Smooth muscle cell (in vitro differentiated cells): Measurements from ENCODE around the gene MYBBP1A. TPM values are rescaled to one million over a fixed set of nuclear protein-coding genes. Genes with fewer than 3 reads are reported as not detected.
"Not testable (repeated sequence)": the region's sequence is repeated elsewhere in the genome, so short reads cannot be mapped to it uniquely, and the experiment has no call there.

Experiments used
- DNase-seq: peaks from one replicate; lab custom pipeline; 2025; ENCODE audit not compliant: unreplicated experiment; lab: John Stamatoyannopoulos, UW
- H2AFZ ChIP-seq: fragments of 200-600 bp; sonication (generic); 2 replicates; pipeline ENCODE4 v1.6.0; 2016; ENCODE audit warnings: antibody characterized with exemption, low read depth, mild to moderate bottlenecking
- H3F3A ChIP-seq: fragments of 200-600 bp; sonication (generic); 2 replicates; pipeline ENCODE4 v1.6.0; 2017; ENCODE audit warnings: antibody characterized with exemption, low read depth
- H3K27ac ChIP-seq: fragments of 200-600 bp; sonication (generic); 2 replicates; pipeline ENCODE4 v1.5.1; 2016; ENCODE audit warnings: low read depth, mild to moderate bottlenecking
- H3K27me3 ChIP-seq: fragments of 200-600 bp; sonication (generic); 2 replicates; pipeline ENCODE4 v1.6.1; 2016; ENCODE audit warnings: low read depth, mild to moderate bottlenecking
- H3K36me3 ChIP-seq: fragments of 200-600 bp; sonication (generic); 2 replicates; pipeline ENCODE4 v1.5.1; 2016; ENCODE audit warnings: low read depth
- H3K4me1 ChIP-seq: fragments of 200-600 bp; sonication (generic); 2 replicates; pipeline ENCODE4 v1.5.1; 2016; ENCODE audit warnings: low read depth
- H3K4me2 ChIP-seq: fragments of 200-600 bp; sonication (generic); 2 replicates; pipeline ENCODE4 v1.6.0; 2016; ENCODE audit warnings: mild to moderate bottlenecking
- H3K4me3 ChIP-seq: fragments of 200-600 bp; sonication (generic); 2 replicates; pipeline ENCODE4 v1.5.1; 2016; ENCODE audit warnings: mild to moderate bottlenecking
- H3K79me2 ChIP-seq: fragments of 200-600 bp; sonication (generic); 2 replicates; pipeline ENCODE4 v1.6.0; 2016; ENCODE audit warnings: low read depth, mild to moderate bottlenecking
- H3K9ac ChIP-seq: fragments of 200-600 bp; sonication (generic); 2 replicates; pipeline ENCODE4 v1.6.0; 2016; ENCODE audit warnings: low read depth
- H3K9me3 ChIP-seq: fragments of 200-600 bp; sonication (generic); replicated peaks from 2 replicates; pipeline ENCODE4 v1.5.1; 2016; ENCODE audit warnings: low read depth
- H4K20me1 ChIP-seq: fragments of 200-600 bp; sonication (generic); 2 replicates; pipeline ENCODE4 v1.6.0; 2016; ENCODE audit warnings: low read depth
- WGBS: methylation state at CpG from one replicate; pipeline ENCODE4 v1.1.7; 2016; ENCODE audit warnings: low lambda C conversion rate; 5-methylcytosine and 5-hydroxymethylcytosine counted together
- polyA plus RNA-seq: library from polyadenylated mRNA; unstranded; fragments of >200 nt; fragmentation: Nextera tagmentation; extraction: Ambion mirVana; gene quantifications from 2 replicates; pipeline ENCODE4 v1.2.1, GENCODE V29; 2016
- total RNA-seq: library from RNA; depleted of rRNA; stranded (reverse); fragments of >200 nt; gene quantifications from 2 replicates; pipeline ENCODE4 v1.2.3, GENCODE V29; 2014
- TF ChIP-seq, protein P1 (sequence below): fragments of 200-600 bp; sonication (generic); IDR thresholded peaks from 2 replicates; pipeline ENCODE4 v1.5.1; 2017; ENCODE audit warnings: borderline replicate concordance, mild to moderate bottlenecking, antibody characterized with exemption; ENCODE audit not compliant: insufficient read depth, poor library complexity, severe bottlenecking

The MYBBP1A gene
- total and polyA plus RNA-seq, 2 experiments from 2014 or later, result 18.1 to 33.5 TPM

GRCh38 chr17:4592240-4593005 is 37.2 kb upstream of the MYBBP1A start:
- Histone ChIP-seq H3F3A (peaks cover 1% of the 10 kb centered on the region), H3K27me3 (no peaks in the 10 kb centered on the region), H3K4me2 (no peak overlapping the region), H4K20me1 (no peaks in the 10 kb centered on the region), H3K9me3 (no peaks in the 10 kb centered on the region), H3K79me2 (peaks cover 16% of the 10 kb centered on the region), H3K9ac (no peak overlapping the region), H3K4me3 (no peak overlapping the region), H3K36me3 (no peaks in the 10 kb centered on the region), H3K4me1 (peaks cover 6% of the 10 kb centered on the region), H2AFZ (no peak overlapping the region), H3K27ac (no peak overlapping the region)
- 92% methylated on average over 10 of the region's 11 CpGs for WGBS
- no peak for DNase-seq
- TF ChIP-seq, protein P1, sequence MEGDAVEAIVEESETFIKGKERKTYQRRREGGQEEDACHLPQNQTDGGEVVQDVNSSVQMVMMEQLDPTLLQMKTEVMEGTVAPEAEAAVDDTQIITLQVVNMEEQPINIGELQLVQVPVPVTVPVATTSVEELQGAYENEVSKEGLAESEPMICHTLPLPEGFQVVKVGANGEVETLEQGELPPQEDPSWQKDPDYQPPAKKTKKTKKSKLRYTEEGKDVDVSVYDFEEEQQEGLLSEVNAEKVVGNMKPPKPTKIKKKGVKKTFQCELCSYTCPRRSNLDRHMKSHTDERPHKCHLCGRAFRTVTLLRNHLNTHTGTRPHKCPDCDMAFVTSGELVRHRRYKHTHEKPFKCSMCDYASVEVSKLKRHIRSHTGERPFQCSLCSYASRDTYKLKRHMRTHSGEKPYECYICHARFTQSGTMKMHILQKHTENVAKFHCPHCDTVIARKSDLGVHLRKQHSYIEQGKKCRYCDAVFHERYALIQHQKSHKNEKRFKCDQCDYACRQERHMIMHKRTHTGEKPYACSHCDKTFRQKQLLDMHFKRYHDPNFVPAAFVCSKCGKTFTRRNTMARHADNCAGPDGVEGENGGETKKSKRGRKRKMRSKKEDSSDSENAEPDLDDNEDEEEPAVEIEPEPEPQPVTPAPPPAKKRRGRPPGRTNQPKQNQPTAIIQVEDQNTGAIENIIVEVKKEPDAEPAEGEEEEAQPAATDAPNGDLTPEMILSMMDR, result no peak

- H3K36me3 ChIP-seq, result no peaks in the 10 kb centered on the region
- H3K4me2 ChIP-seq, result no peak overlapping the region
- H3K9me3 ChIP-seq, result no peaks in the 10 kb centered on the region
- H3K79me2 ChIP-seq, result peaks cover 16% of the 10 kb centered on the region
- no peak overlapping the region for H3K9ac ChIP-seq
- H4K20me1 ChIP-seq, result no peaks in the 10 kb centered on the region
- peaks cover 6% of the 10 kb centered on the region for H3K4me1 ChIP-seq
- peaks cover 4% of the 10 kb centered on the region for H3F3A ChIP-seq
- no peak for DNase-seq
- H3K4me3 ChIP-seq, result no peak overlapping the region
- TF ChIP-seq, protein P1, result no peak
- no peak overlapping the region for H3K27ac ChIP-seq
- WGBS, result 44% methylated on average over 12 of the region's 12 CpGs
- H2AFZ ChIP-seq, result no peak overlapping the region
- H3K27me3 ChIP-seq, result no peaks in the 10 kb centered on the region
Measured at GRCh38 chr17:4591529-4591928, 36.3 kb upstream of the MYBBP1A start.

DNA sequence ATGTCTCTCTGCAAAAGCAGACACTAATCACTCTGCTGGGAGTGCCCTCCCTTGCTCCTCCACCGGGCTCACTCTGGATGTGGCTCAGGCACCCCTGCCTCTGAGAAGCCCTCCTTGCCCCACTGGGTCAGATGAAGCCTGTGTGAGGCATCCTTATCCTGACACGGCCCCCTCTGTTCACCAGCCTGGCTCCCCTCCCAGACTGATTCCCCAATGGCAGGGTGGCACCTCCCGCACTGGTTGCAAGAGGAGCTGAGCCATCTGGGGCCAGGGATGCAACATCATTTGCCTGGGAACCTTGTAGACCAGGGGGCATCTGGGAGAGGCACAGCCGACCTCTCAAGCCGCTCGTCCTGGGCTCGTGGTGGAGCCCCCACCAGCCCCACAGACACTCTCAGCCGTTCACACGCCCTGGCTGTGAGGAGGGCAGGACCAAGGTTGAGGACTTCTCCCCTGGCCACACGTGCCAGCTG is 35.8 kb upstream of the MYBBP1A start:
- WGBS, result 88% methylated on average over 10 of the region's 10 CpGs
- Histone ChIP-seq H3K9ac (no peak overlapping the region), H4K20me1 (no peaks in the 10 kb centered on the region), H3K36me3 (no peaks in the 10 kb centered on the region), H3K9me3 (no peaks in the 10 kb centered on the region), H3K79me2 (peaks cover 16% of the 10 kb centered on the region), H3K27me3 (no peaks in the 10 kb centered on the region), H3K27ac (no peak overlapping the region), H3K4me1 (peaks cover 6% of the 10 kb centered on the region), H3K4me2 (no peak overlapping the region), H2AFZ (no peak overlapping the region), H3F3A (peaks cover 4% of the 10 kb centered on the region), H3K4me3 (no peak overlapping the region)
- TF ChIP-seq, protein P1, result no peak
- DNase-seq, result no peak

DNA sequence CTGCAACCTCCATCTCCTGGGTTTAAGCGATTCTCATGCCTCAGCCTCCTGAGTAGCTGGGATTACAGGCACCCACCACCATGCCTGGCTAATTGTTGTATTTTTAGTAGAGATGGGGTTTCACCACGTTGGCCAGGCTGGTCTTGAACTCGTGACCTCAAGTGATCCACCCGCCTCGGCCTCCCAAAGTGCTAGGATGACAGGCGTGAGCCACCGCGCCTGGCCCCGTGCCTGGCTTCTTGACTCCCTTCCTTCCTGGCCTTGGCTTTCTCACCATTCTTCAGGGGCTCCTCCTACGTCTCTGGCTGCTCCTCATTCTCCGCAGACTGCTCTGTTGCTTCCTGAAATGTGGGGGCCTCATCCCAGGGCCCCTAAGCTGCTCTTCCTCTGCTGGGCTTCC is 34.9 kb upstream of the MYBBP1A start:
- H4K20me1 ChIP-seq, H3K27ac ChIP-seq, H3K9me3 ChIP-seq, H3K4me1 ChIP-seq, DNase-seq, H3K36me3 ChIP-seq, H3K9ac ChIP-seq, H3K4me2 ChIP-seq, H3K4me3 ChIP-seq, H3F3A ChIP-seq, H2AFZ ChIP-seq, H3K27me3 ChIP-seq: not testable (repeated sequence)
- H3K79me2 ChIP-seq, result peaks cover 16% of the 10 kb centered on the region
- WGBS, result 86% methylated on average over 11 of the region's 11 CpGs
